Endothelial cell (in vitro differentiated cells): Measurements from ENCODE around the gene TBC1D14. TPM values are rescaled to one million over a fixed set of nuclear protein-coding genes. Genes with fewer than 3 reads are reported as not detected.

Experiments
- DNase-seq: peaks from one replicate; pipeline ENCODE4 v3.0.0; 2021; ENCODE audit warnings: low spot score
- H3K27ac Mint-ChIP-seq: one replicate; pipeline ENCODE4 v1.8.0; 2021; ENCODE audit warnings: mixed read lengths, inconsistent platforms; ENCODE audit not compliant: unreplicated experiment
- H3K27me3 Mint-ChIP-seq: one replicate; pipeline ENCODE4 v1.8.0; 2021; ENCODE audit warnings: mild to moderate bottlenecking, moderate library complexity, mixed read lengths, inconsistent platforms; ENCODE audit not compliant: unreplicated experiment
- H3K36me3 Mint-ChIP-seq: one replicate; pipeline ENCODE4 v1.8.0; 2021; ENCODE audit warnings: mild to moderate bottlenecking, low read depth, mixed read lengths, inconsistent platforms; ENCODE audit not compliant: unreplicated experiment
- H3K4me1 Mint-ChIP-seq: one replicate; pipeline ENCODE4 v1.8.0; 2021; ENCODE audit warnings: mild to moderate bottlenecking, mixed read lengths, inconsistent platforms; ENCODE audit not compliant: unreplicated experiment
- H3K4me3 Mint-ChIP-seq: one replicate; pipeline ENCODE4 v1.8.0; 2021; ENCODE audit warnings: mild to moderate bottlenecking, mixed read lengths, inconsistent platforms; ENCODE audit not compliant: unreplicated experiment
- H3K9me3 Mint-ChIP-seq: one replicate; pipeline ENCODE4 v1.8.0; 2021; ENCODE audit warnings: mixed read lengths, inconsistent platforms; ENCODE audit not compliant: unreplicated experiment
- CTCF ChIP-seq: fragments of 200-600 bp; sonication (generic); IDR thresholded peaks from one replicate; pipeline ENCODE4 v1.5.0; 2021; ENCODE audit warnings: antibody characterized with exemption; ENCODE audit not compliant: unreplicated experiment
- total RNA-seq: library from RNA; stranded (reverse); fragmentation: NEBNext Ultra II Directional; extraction: Animal tissue kit (Norgen Biotek cat#: 25700); gene quantifications from one replicate; pipeline ENCODE4 v1.2.1, GENCODE V29; 2021; ENCODE audit not compliant: unreplicated experiment

The TBC1D14 gene
- total RNA-seq, 1 donor from 2014 or later: 33.0 TPM

GRCh38 chr4:6898763-6899162 is 10.9 kb upstream of the TBC1D14 start:
- no peak overlapping the region for H3K4me3 Mint-ChIP-seq
- no peaks in the 10 kb centered on the region for H3K9me3 Mint-ChIP-seq
- no peak for DNase-seq
- H3K27ac Mint-ChIP-seq: no peak overlapping the region
- H3K27me3 Mint-ChIP-seq: peaks cover 6% of the 10 kb centered on the region
- no peaks in the 10 kb centered on the region for H3K4me1 Mint-ChIP-seq
- TF ChIP-seq CTCF: no peak
- H3K36me3 Mint-ChIP-seq: no peaks in the 10 kb centered on the region

GRCh38 chr4:6900181-6900812 is 9.3 kb upstream of the TBC1D14 start:
- DNase-seq: no peak
- H3K27me3 Mint-ChIP-seq: peaks cover 4% of the 10 kb centered on the region
- no peaks in the 10 kb centered on the region for H3K4me1 Mint-ChIP-seq
- TF ChIP-seq CTCF: no peak
- H3K9me3 Mint-ChIP-seq: no peaks in the 10 kb centered on the region
- H3K27ac Mint-ChIP-seq: no peak overlapping the region
- no peak overlapping the region for H3K4me3 Mint-ChIP-seq
- no peaks in the 10 kb centered on the region for H3K36me3 Mint-ChIP-seq

- no peaks in the 10 kb centered on the region for H3K36me3 Mint-ChIP-seq
- no peak overlapping the region for H3K27ac Mint-ChIP-seq
- no peak for TF ChIP-seq CTCF
- DNase-seq: no peak
- no peak overlapping the region for H3K4me3 Mint-ChIP-seq
- H3K27me3 Mint-ChIP-seq: peaks cover 4% of the 10 kb centered on the region
- no peaks in the 10 kb centered on the region for H3K9me3 Mint-ChIP-seq
- no peaks in the 10 kb centered on the region for H3K4me1 Mint-ChIP-seq
Measured at GRCh38 chr4:6900956-6901355, 8.7 kb upstream of the TBC1D14 start.

GRCh38 chr4:6901669-6902317 is 7.8 kb upstream of the TBC1D14 start:
- no peaks in the 10 kb centered on the region for H3K9me3 Mint-ChIP-seq
- DNase-seq: no peak
- H3K4me1 Mint-ChIP-seq: no peaks in the 10 kb centered on the region
- H3K27ac Mint-ChIP-seq: no peak overlapping the region
- TF ChIP-seq CTCF: no peak
- peaks cover 4% of the 10 kb centered on the region for H3K27me3 Mint-ChIP-seq
- no peak overlapping the region for H3K4me3 Mint-ChIP-seq
- no peaks in the 10 kb centered on the region for H3K36me3 Mint-ChIP-seq

GRCh38 chr4:6902318-6903042 is 7.1 kb upstream of the TBC1D14 start:
- H3K27ac Mint-ChIP-seq: no peak overlapping the region
- TF ChIP-seq CTCF: no peak
- H3K4me3 Mint-ChIP-seq: no peak overlapping the region
- H3K36me3 Mint-ChIP-seq: no peaks in the 10 kb centered on the region
- H3K9me3 Mint-ChIP-seq: no peaks in the 10 kb centered on the region
- peaks cover 1% of the 10 kb centered on the region for H3K4me1 Mint-ChIP-seq
- peaks cover 8% of the 10 kb centered on the region for H3K27me3 Mint-ChIP-seq
- no peak for DNase-seq
